ENCODE results near the gene TMTC2.

- TF ChIP-seq CTCF (IDR thresholded peaks at IDR 0.05): no peak
- TF ChIP-seq POLR2A (IDR thresholded peaks at IDR 0.05): no peak
These were observed 139.8 kb downstream of the TMTC2 start for GRCh38 chr12:82826505-82826904.
